ENCODE measurements around the gene THBS2.

Gene THBS2

DNA sequence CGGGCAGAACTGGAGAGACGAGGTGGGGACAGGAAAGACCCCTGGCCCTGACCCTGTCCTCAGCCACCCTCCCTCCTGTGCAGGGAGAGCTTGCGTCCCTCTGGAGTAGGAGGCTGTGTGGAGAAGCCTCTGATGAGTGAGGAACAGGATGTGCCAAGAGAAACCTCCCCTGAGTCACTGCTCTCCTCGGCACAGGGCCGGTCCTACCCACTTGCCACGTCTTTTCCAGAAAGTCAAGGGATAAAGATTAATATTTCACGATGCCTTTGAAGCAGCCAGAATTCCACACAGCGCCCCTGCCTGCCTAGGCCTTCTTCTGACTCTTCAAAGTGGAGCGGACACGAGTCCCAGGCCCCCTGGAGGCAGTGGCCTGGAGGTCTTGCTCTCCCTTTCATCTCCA, 34.9 kb upstream of the THBS2 start:
- POLR2A ChIA-PET = no interaction called here
- TF ChIP-seq, protein P1, sequence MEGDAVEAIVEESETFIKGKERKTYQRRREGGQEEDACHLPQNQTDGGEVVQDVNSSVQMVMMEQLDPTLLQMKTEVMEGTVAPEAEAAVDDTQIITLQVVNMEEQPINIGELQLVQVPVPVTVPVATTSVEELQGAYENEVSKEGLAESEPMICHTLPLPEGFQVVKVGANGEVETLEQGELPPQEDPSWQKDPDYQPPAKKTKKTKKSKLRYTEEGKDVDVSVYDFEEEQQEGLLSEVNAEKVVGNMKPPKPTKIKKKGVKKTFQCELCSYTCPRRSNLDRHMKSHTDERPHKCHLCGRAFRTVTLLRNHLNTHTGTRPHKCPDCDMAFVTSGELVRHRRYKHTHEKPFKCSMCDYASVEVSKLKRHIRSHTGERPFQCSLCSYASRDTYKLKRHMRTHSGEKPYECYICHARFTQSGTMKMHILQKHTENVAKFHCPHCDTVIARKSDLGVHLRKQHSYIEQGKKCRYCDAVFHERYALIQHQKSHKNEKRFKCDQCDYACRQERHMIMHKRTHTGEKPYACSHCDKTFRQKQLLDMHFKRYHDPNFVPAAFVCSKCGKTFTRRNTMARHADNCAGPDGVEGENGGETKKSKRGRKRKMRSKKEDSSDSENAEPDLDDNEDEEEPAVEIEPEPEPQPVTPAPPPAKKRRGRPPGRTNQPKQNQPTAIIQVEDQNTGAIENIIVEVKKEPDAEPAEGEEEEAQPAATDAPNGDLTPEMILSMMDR (IDR thresholded peaks at IDR 0.05; ENCODE audit: control extremely low read depth, extremely low read depth, low read depth, missing control alignments) = no peak

DNA sequence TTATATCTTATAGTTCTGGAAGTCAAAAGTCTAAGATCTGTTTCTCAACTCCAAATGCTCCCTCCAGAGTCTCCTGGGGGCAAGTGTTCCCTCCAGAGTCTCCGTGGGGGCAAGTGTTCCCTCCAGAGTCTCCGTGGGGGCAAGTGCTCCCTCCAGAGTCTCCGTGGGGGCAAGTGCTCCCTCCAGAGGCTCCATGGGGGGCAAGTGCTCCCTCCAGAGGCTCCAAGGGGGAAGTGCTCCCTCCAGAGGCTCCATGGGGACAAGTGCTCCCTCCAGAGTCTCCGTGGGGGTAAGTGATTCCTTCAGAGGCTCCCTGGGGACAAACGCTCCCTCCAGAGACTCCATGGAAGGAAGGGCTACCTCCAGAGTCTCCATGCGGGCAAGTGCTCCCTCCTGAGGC, 34.0 kb upstream of the THBS2 start:
- TF ChIP-seq, protein P1 (IDR thresholded peaks at IDR 0.05; ENCODE audit: control extremely low read depth, extremely low read depth, low read depth, missing control alignments) = no peak
- DNase-seq (ENCODE audit: extremely low spot score) = no peak
- POLR2A ChIA-PET = no interaction called here
- CTCF ChIA-PET = no interaction called here

More for the DNA sequence above, 34.9 kb upstream of the THBS2 start:
- DNase-seq (ENCODE audit: extremely low spot score) = no peak
- CTCF ChIA-PET = no interaction called here

DNA sequence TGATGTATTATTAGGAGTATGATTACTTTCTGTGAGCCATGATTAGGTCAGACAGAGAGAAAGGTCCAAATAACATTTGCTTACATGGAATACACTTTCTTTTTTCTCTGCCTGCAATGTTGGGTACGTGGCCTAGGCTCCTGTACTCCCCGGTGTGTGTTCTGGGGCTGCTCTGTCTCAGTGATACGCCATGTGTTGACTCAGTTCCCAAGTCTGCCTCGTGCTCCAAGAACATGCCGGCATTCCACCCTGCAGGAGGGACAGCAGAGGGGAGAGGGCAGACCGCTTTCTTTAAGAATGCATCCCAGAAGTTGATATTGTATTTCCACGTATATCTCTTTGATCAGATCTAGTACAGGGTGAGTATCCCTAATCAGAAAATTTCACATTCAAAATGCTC, 33.3 kb upstream of the THBS2 start:
- TF ChIP-seq, protein P1 (IDR thresholded peaks at IDR 0.05; ENCODE audit: control extremely low read depth, extremely low read depth, low read depth, missing control alignments) = no peak
- DNase-seq (ENCODE audit: extremely low spot score) = no peak
- ChIA-PET CTCF (no interaction called here), POLR2A (no interaction called here)

DNA sequence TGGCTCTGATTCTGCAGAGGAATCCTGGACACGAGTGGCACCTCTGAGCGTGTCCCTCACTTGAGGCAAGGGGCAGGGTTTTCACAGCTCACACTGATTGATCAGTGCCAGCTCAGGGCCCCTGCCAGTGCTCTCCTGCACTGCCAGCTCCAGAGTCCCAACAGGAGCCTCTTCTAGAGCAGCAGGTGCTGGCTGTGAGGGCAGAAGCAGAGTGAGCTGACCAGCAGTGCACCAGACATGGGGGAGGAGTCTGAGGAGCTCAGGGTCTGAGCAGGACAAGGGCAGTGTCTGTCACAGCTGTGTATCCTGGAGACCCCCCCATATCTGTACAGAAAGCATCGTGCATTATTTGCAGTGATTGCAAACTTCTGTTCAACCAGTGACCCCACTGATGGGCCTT, 31.5 kb upstream of the THBS2 start:
- POLR2A ChIA-PET = no interaction called here
- TF ChIP-seq, protein P1 (IDR thresholded peaks at IDR 0.05; ENCODE audit: control extremely low read depth, extremely low read depth, low read depth, missing control alignments) = no peak
- no peak for DNase-seq (ENCODE audit: extremely low spot score)
- CTCF ChIA-PET = interaction anchor here (0.9 kb wide), 1 partner anchor 10 kb away, joined by 3 read pairs; no protein-coding TSS in a partner anchor

DNA sequence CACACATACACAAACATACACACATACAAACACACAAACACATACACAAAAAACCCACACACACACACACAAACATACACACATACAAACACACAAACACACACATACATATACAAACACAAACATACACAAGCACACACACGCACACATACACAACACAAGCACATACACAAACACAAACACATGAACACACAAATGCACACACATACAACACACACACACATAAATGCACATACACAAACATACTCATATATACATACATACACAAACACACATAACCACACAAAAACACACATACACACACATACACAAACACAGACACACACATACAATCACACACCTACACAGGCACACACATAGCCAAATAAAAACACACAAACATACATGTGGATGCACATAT, 30.3 kb upstream of the THBS2 start:
- DNase-seq (ENCODE audit: extremely low spot score) = no peak
- TF ChIP-seq, protein P1 (IDR thresholded peaks at IDR 0.05; ENCODE audit: control extremely low read depth, extremely low read depth, low read depth, missing control alignments) = no peak
- CTCF ChIA-PET = no interaction called here
- POLR2A ChIA-PET = no interaction called here

DNA sequence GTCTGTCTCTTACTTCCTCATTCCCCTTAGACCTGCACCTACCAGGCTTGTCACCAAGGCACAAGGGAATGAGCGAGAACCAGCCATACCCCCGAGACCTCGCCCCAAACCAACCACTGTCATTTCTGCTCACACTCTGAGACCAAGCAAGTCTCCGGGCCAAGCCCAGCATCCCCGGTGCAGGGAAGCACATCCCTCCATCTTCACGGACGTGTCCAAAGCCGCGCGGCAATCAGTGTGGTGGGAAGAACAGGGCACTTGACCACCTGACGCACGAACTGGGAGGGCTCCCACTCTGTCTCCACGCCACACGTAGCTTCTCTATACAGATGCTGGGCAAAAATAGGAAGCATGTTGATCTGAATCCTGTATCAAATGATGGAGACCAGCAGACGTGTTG, 28.4 kb upstream of the THBS2 start:
- CTCF ChIA-PET = no interaction called here
- POLR2A ChIA-PET = no interaction called here

More for the DNA sequence above, 28.4 kb upstream of the THBS2 start:
- TF ChIP-seq, protein P1 (IDR thresholded peaks at IDR 0.05; ENCODE audit: control extremely low read depth, extremely low read depth, low read depth, missing control alignments) = no peak
- no peak for DNase-seq (ENCODE audit: extremely low spot score)
